Neural crest cell (in vitro differentiated cells): Measurements from ENCODE around the gene SHISA5. TPM values are rescaled to one million over a fixed set of nuclear protein-coding genes. Genes with fewer than 3 reads are reported as not detected.

Source experiments
- DNase-seq: peaks from one replicate; pipeline ENCODE4 v3.0.0; 2021; ENCODE audit warnings: low read depth, mixed read lengths, low spot score
- H3K27ac Mint-ChIP-seq: one replicate; pipeline ENCODE4 v1.8.0; 2021; ENCODE audit warnings: mild to moderate bottlenecking, mixed read lengths; ENCODE audit not compliant: unreplicated experiment
- H3K27me3 Mint-ChIP-seq: 2 replicates; pipeline ENCODE4 v1.8.0; 2021; ENCODE audit warnings: low read depth, mild to moderate bottlenecking, mixed read lengths
- H3K36me3 Mint-ChIP-seq: 2 replicates; pipeline ENCODE4 v1.8.0; 2021; ENCODE audit warnings: low read depth, mild to moderate bottlenecking, mixed read lengths
- H3K4me1 Mint-ChIP-seq: 2 replicates; pipeline ENCODE4 v1.8.0; 2021; ENCODE audit warnings: mixed read lengths
- H3K4me3 Mint-ChIP-seq: one replicate; pipeline ENCODE4 v1.8.0; 2021; ENCODE audit warnings: mild to moderate bottlenecking, mixed read lengths
- H3K9me3 Mint-ChIP-seq: 2 replicates; pipeline ENCODE4 v1.8.0; 2021; ENCODE audit warnings: mixed read lengths
- CTCF ChIP-seq: fragments of 200-600 bp; sonication (generic); conservative IDR thresholded peaks from 2 replicates; pipeline ENCODE4 v1.5.0; 2021; ENCODE audit warnings: antibody characterized with exemption, mild to moderate bottlenecking
- total RNA-seq: library from RNA; stranded (reverse); gene quantifications from 2 replicates; pipeline ENCODE4 v1.2.1, GENCODE V29; 2021

Gene SHISA5
- total RNA-seq, 1 donor from 2014 or later, result 117 TPM

GRCh38 chr3:48446425-48447193 is 57.4 kb downstream of the SHISA5 start, which contains the start of gene ATRIP:
Gene ATRIP (plus strand): TSS chr3:48446737. CDS start chr3:48446846, 109 bp downstream.
- H3K9me3 Mint-ChIP-seq, result no peaks in the 10 kb centered on the region
- H3K27me3 Mint-ChIP-seq, result no peaks in the 10 kb centered on the region
- H3K36me3 Mint-ChIP-seq, result peaks cover 4% of the 10 kb centered on the region
- TF ChIP-seq CTCF, result no peak
- H3K4me3 Mint-ChIP-seq, result peak within 1 kb of the TSS; percentile 89
- H3K4me1 Mint-ChIP-seq, result peaks cover 36% of the 10 kb centered on the region
- peak within 1 kb of the TSS; percentile 83 for H3K27ac Mint-ChIP-seq
- peak; percentile 90 for DNase-seq

GRCh38 chr3:48446043-48446424 is 57.9 kb downstream of the SHISA5 start:
- Mint-ChIP-seq H3K4me1 (peaks cover 39% of the 10 kb centered on the region), H3K27ac (peak overlapping the region; percentile 21), H3K4me3 (peak overlapping the region; percentile 89), H3K36me3 (peaks cover 2% of the 10 kb centered on the region), H3K27me3 (no peaks in the 10 kb centered on the region), H3K9me3 (no peaks in the 10 kb centered on the region)
- TF ChIP-seq CTCF, result no peak
- no peak for DNase-seq

DNA sequence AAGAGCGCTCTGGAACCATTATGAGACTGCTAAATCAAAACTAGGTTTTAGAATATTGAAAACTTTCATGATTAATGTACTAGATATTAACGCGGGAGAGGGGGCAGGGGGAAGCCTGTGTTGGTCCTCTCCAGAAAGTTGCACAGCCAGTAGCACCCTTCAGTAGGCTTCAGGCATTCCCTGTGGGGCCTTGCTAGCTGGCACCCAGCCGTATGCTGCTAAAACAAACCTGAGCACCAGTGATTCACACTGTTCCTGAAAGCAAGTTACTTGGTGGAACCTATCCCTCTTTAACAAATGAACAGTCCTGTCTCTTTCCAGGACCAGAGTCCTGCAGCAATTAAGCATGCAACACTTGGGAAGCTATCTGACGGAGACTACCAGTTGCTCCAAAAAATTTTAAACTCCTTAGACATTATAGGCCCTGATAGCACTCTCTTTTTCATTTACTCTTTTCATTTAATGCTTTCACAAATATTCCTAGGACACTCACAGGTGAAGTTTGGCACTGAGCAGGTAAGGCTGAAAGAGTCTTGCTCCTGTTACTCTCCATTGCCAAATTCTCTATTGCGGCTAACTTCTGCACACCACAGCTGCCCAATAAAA is 58.6 kb downstream of the SHISA5 start:
- Mint-ChIP-seq H3K4me3 (peak overlapping the region; percentile 89), H3K36me3 (peaks cover 2% of the 10 kb centered on the region), H3K4me1 (peaks cover 44% of the 10 kb centered on the region), H3K27me3 (no peaks in the 10 kb centered on the region), H3K9me3 (no peaks in the 10 kb centered on the region), H3K27ac (no peak overlapping the region)
- DNase-seq, result no peak
- TF ChIP-seq CTCF, result no peak

- no peaks in the 10 kb centered on the region for H3K9me3 Mint-ChIP-seq
- peaks cover 2% of the 10 kb centered on the region for H3K36me3 Mint-ChIP-seq
- TF ChIP-seq CTCF, result no peak
- H3K27ac Mint-ChIP-seq, result no peak overlapping the region
- peaks cover 40% of the 10 kb centered on the region for H3K4me1 Mint-ChIP-seq
- peak overlapping the region; percentile 92 for H3K4me3 Mint-ChIP-seq
- no peaks in the 10 kb centered on the region for H3K27me3 Mint-ChIP-seq
- no peak for DNase-seq
Measured at GRCh38 chr3:48441940-48442339, 62.0 kb downstream of the SHISA5 start.

- Mint-ChIP-seq H3K27me3 (no peaks in the 10 kb centered on the region), H3K36me3 (peaks cover 2% of the 10 kb centered on the region), H3K4me1 (peaks cover 29% of the 10 kb centered on the region), H3K9me3 (no peaks in the 10 kb centered on the region), H3K4me3 (peak overlapping the region; percentile 92), H3K27ac (no peak overlapping the region)
- no peak for DNase-seq
- TF ChIP-seq CTCF, result no peak
Measured at GRCh38 chr3:48440590-48440958, 63.4 kb downstream of the SHISA5 start.
